Gastroesophageal sphincter (tissue), 3 donors: ENCODE measurements around the gene NUP93.

ENCODE experiments used
- POLR2A ChIP-seq, 2 donors: fragments of 450-650 bp; IDR thresholded peaks; one replicate each; pipeline ENCODE4 v1.6.1; 2017; ENCODE audit warnings: antibody characterized with exemption in 2 of 2, mild to moderate bottlenecking in 2 of 2, moderate library complexity in 1 of 2
- POLR2AphosphoS5 ChIP-seq: sonication (generic); formaldehyde crosslinking; IDR thresholded peaks from one replicate; pipeline ENCODE4 v1.6.1; 2017; ENCODE audit warnings: antibody characterized with exemption
- TF ChIP-seq, protein P1 (sequence below), 4 experiments: fragments of 200-600 bp in 2 of 4; fragments of 450-650 bp in 2 of 4; sonication (generic) in 1 of 4; IDR thresholded peaks; one replicate each; pipeline ENCODE4 v1.5.1; 2017 to 2019; ENCODE audit warnings: antibody characterized with exemption in 4 of 4, mild to moderate bottlenecking in 2 of 4, moderate library complexity in 2 of 4

DNA sequence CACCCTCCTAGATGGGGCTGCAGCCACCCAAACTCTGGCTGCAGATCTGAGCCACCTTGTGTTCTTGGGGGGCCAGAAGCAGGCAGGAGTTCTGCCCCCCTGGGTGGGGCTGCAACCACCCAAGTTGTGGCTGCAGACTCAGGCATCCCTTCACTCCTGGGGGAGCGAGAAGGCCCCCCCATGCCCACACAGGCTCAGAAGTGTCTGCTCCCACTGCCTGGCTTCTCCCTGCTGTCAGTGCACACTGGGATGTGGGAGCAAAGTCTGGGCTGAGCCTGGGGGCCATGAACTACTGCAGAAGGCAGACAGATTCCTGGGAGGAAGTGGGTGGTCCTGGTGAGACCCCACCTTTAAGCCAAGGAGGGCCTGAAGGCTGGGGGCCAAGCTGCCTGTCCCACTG, 34.7 kb upstream of the NUP93 start:
- TF ChIP-seq, protein P1, sequence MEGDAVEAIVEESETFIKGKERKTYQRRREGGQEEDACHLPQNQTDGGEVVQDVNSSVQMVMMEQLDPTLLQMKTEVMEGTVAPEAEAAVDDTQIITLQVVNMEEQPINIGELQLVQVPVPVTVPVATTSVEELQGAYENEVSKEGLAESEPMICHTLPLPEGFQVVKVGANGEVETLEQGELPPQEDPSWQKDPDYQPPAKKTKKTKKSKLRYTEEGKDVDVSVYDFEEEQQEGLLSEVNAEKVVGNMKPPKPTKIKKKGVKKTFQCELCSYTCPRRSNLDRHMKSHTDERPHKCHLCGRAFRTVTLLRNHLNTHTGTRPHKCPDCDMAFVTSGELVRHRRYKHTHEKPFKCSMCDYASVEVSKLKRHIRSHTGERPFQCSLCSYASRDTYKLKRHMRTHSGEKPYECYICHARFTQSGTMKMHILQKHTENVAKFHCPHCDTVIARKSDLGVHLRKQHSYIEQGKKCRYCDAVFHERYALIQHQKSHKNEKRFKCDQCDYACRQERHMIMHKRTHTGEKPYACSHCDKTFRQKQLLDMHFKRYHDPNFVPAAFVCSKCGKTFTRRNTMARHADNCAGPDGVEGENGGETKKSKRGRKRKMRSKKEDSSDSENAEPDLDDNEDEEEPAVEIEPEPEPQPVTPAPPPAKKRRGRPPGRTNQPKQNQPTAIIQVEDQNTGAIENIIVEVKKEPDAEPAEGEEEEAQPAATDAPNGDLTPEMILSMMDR (IDR thresholded peaks at IDR 0.05): no peak
- no peak for TF ChIP-seq POLR2AphosphoS5
- TF ChIP-seq POLR2A (IDR thresholded peaks at IDR 0.05): no peak
